NCI-H2107 (cell line): ENCODE data around the gene VAMP8.
"Not testable (repeated sequence)": the region's sequence is repeated elsewhere in the genome, so short reads cannot be mapped to it uniquely, and the experiment has no call there.

Experiments
- DNase-seq: peaks from one replicate; lab custom pipeline; 2025; lab: John Stamatoyannopoulos, UW

Gene VAMP8

GRCh38 chr2:85579266-85579935 is 2.0 kb downstream of the VAMP8 start:
- no peak for DNase-seq

- DNase-seq = no peak
Measured at GRCh38 chr2:85580206-85580605, 2.8 kb downstream of the VAMP8 start.

GRCh38 chr2:85582492-85582891 is 5.1 kb downstream of the VAMP8 start:
- no peak for DNase-seq

- DNase-seq = no peak
Measured at GRCh38 chr2:85583667-85584353, 6.4 kb downstream of the VAMP8 start.

GRCh38 chr2:85584354-85584856 is 7.0 kb downstream of the VAMP8 start, which contains the start of gene VAMP5:
Gene VAMP5, plus strand, starts transcription at chr2:85584431. Its CDS starts 60 bp downstream, at chr2:85584491.
- DNase-seq = no peak

- no peak for DNase-seq
Measured at GRCh38 chr2:85584857-85585780, 7.7 kb downstream of the VAMP8 start.

GRCh38 chr2:85585781-85586105 is 8.4 kb downstream of the VAMP8 start:
- DNase-seq = no peak

- DNase-seq = no peak
Measured at GRCh38 chr2:85588236-85588635, 10.8 kb downstream of the VAMP8 start.

- DNase-seq = no peak
Measured at GRCh38 chr2:85588645-85589044, 11.3 kb downstream of the VAMP8 start.

GRCh38 chr2:85589181-85589580 is 11.8 kb downstream of the VAMP8 start:
- DNase-seq = no peak

- DNase-seq = no peak
Measured at GRCh38 chr2:85589982-85590791, 12.8 kb downstream of the VAMP8 start.

GRCh38 chr2:85590950-85591349 is 13.6 kb downstream of the VAMP8 start:
- DNase-seq = no peak

GRCh38 chr2:85591563-85591962 is 14.2 kb downstream of the VAMP8 start:
- no peak for DNase-seq

- not testable (repeated sequence) for DNase-seq
Measured at GRCh38 chr2:85592299-85592698, 14.9 kb downstream of the VAMP8 start.

- no peak for DNase-seq
Measured at GRCh38 chr2:85593023-85593422, 15.6 kb downstream of the VAMP8 start.

GRCh38 chr2:85594715-85595300 is 17.4 kb downstream of the VAMP8 start:
- no peak for DNase-seq

- peak; percentile 88 for DNase-seq
Measured at GRCh38 chr2:85595301-85596025, 18.1 kb downstream of the VAMP8 start, which contains the start of gene RNF181. Gene RNF181, plus strand, starts transcription at chr2:85595745. Its CDS starts 19 bp downstream, at chr2:85595764.

- DNase-seq = no peak
Measured at GRCh38 chr2:85596026-85596333, 18.6 kb downstream of the VAMP8 start.

- DNase-seq = no peak
Measured at GRCh38 chr2:85596486-85597143, 19.2 kb downstream of the VAMP8 start.

- DNase-seq = no peak
Measured at GRCh38 chr2:85597241-85597640, 19.9 kb downstream of the VAMP8 start.
